ENCODE data around the gene LHX3.

The LHX3 gene

DNA sequence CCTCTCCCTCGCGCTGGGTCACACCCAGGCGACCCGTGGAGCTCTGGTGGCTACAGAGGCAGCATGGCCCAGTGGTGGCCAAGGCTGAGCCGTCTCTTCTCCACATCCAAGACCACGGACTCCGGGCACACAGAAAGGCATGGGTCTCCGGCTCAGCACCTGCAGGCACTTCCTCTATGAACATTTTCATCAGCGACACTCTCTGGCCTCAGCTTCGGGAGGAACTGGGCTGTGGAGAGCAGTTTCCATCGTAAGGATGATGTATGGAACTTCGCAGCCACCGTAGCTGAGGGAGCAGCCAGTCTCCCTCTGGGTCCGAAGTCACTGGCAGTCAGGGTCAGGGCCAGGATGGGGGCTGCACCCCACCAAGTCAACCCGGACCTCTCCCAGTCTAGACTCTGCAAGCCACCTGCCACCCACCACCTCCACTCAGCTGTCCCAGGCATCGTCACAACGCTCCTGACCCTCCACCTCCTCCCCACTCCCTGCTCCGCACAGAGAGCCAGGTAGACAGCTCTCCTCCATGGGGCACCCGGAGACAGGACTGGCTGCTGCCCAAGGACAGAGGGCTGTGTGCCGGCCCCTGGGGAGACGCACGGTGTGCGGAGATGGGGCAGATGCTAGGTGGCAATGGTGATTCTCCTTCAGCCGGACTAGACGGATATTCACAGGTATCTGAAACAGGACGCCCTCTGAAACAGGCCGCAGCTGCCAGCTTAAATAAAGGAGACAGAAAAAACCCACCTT, 31.0 kb upstream of the LHX3 start:
- no peaks in the 10 kb centered on the region for H3K9me2 ChIP-seq (replicated peaks; ENCODE audit: insufficient read depth, low read length)
- H3K4me1 ChIP-seq (ENCODE audit: low read length): peaks cover 18% of the 10 kb centered on the region
- H4K20me1 ChIP-seq (ENCODE audit: insufficient read depth, low read length): peaks cover 13% of the 10 kb centered on the region
- H3F3A ChIP-seq (ENCODE audit: insufficient read depth, low read length): peaks cover 7% of the 10 kb centered on the region; the same call in 1 of the 2 replicates
- no peak overlapping the region for H3K27ac ChIP-seq (ENCODE audit: low read length)
- no peak overlapping the region for H3K4me3 ChIP-seq (ENCODE audit: low read length)
- no peaks in the 10 kb centered on the region for H3K9me3 ChIP-seq (replicated peaks; ENCODE audit: insufficient read depth, low read length)
- H3K79me2 ChIP-seq (ENCODE audit: low read length): peaks cover 85% of the 10 kb centered on the region
- DNase-seq: no peak
- H3K36me3 ChIP-seq (replicated peaks; ENCODE audit: insufficient read depth, low read length): no peaks in the 10 kb centered on the region
- no peak for TF ChIP-seq EZH2phosphoT487 (IDR thresholded peaks at IDR 0.05; ENCODE audit: low read length)
- no peak overlapping the region for H3K4me2 ChIP-seq (ENCODE audit: low read depth, low read length)
- no peaks in the 10 kb centered on the region for H3K27me3 ChIP-seq (replicated peaks; ENCODE audit: insufficient read depth, low read length)
- H3K9ac ChIP-seq (ENCODE audit: low read length): no peak overlapping the region
- no peak overlapping the region for H2AFZ ChIP-seq (ENCODE audit: low read length)

GRCh38 chr9:136235171-136235570, 30.2 kb upstream of the LHX3 start:
- Histone ChIP-seq H3K27me3 (replicated peaks; ENCODE audit: insufficient read depth, low read length) (no peaks in the 10 kb centered on the region), H3K4me3 (ENCODE audit: low read length) (no peak overlapping the region), H3K4me2 (ENCODE audit: low read depth, low read length) (no peak overlapping the region), H3F3A (ENCODE audit: insufficient read depth, low read length) (peaks cover 4% of the 10 kb centered on the region; the same call in 1 of the 2 replicates), H3K9me2 (replicated peaks; ENCODE audit: insufficient read depth, low read length) (no peaks in the 10 kb centered on the region), H3K9me3 (replicated peaks; ENCODE audit: insufficient read depth, low read length) (no peaks in the 10 kb centered on the region), H3K36me3 (replicated peaks; ENCODE audit: insufficient read depth, low read length) (no peaks in the 10 kb centered on the region), H2AFZ (ENCODE audit: low read length) (no peak overlapping the region), H4K20me1 (ENCODE audit: insufficient read depth, low read length) (peaks cover 13% of the 10 kb centered on the region), H3K4me1 (ENCODE audit: low read length) (peaks cover 12% of the 10 kb centered on the region), H3K79me2 (ENCODE audit: low read length) (peaks cover 85% of the 10 kb centered on the region), H3K9ac (ENCODE audit: low read length) (no peak overlapping the region), H3K27ac (ENCODE audit: low read length) (no peak overlapping the region)
- no peak for DNase-seq
- TF ChIP-seq, protein P1, sequence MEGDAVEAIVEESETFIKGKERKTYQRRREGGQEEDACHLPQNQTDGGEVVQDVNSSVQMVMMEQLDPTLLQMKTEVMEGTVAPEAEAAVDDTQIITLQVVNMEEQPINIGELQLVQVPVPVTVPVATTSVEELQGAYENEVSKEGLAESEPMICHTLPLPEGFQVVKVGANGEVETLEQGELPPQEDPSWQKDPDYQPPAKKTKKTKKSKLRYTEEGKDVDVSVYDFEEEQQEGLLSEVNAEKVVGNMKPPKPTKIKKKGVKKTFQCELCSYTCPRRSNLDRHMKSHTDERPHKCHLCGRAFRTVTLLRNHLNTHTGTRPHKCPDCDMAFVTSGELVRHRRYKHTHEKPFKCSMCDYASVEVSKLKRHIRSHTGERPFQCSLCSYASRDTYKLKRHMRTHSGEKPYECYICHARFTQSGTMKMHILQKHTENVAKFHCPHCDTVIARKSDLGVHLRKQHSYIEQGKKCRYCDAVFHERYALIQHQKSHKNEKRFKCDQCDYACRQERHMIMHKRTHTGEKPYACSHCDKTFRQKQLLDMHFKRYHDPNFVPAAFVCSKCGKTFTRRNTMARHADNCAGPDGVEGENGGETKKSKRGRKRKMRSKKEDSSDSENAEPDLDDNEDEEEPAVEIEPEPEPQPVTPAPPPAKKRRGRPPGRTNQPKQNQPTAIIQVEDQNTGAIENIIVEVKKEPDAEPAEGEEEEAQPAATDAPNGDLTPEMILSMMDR (IDR thresholded peaks at IDR 0.05; ENCODE audit: low read length): no peak
- TF ChIP-seq EZH2phosphoT487 (IDR thresholded peaks at IDR 0.05; ENCODE audit: low read length) (no peak), EZH2 (optimal IDR thresholded peaks at IDR 0.05; ENCODE audit: low read depth, low read length) (no peak)

DNA sequence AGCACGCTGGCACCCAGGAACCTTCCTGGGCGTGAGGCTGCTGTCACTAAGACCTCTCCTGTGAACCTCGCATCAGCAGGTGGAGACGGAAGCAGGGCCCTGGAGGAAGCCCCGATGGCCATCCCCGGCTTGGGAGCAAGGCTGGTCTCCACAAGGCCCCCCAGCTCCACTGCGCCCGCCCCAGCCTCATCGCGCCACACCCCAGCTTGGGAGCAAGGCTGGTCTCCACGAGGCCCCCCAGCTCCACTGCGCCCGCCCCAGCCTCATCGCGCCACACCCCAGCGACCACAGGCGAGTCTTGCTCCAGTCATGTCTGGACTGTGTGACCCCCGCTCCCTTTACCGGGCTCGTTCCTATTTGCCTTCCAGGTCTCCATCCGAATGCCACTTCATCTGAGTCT, 29.7 kb upstream of the LHX3 start:
- H3K79me2 ChIP-seq (ENCODE audit: low read length): peaks cover 83% of the 10 kb centered on the region
- TF ChIP-seq EZH2phosphoT487 (IDR thresholded peaks at IDR 0.05; ENCODE audit: low read length) (no peak), EZH2 (optimal IDR thresholded peaks at IDR 0.05; ENCODE audit: low read depth, low read length) (no peak)
- TF ChIP-seq, protein P1 (IDR thresholded peaks at IDR 0.05; ENCODE audit: low read length): no peak
- H3K36me3 ChIP-seq (replicated peaks; ENCODE audit: insufficient read depth, low read length): no peaks in the 10 kb centered on the region
- no peak overlapping the region for H3K4me2 ChIP-seq (ENCODE audit: low read depth, low read length)
- H3K9me3 ChIP-seq (replicated peaks; ENCODE audit: insufficient read depth, low read length): no peaks in the 10 kb centered on the region
- no peak overlapping the region for H3K4me3 ChIP-seq (ENCODE audit: low read length)
- H3K9me2 ChIP-seq (replicated peaks; ENCODE audit: insufficient read depth, low read length): no peaks in the 10 kb centered on the region
- H3K27me3 ChIP-seq (replicated peaks; ENCODE audit: insufficient read depth, low read length): no peaks in the 10 kb centered on the region
- no peak overlapping the region for H3K9ac ChIP-seq (ENCODE audit: low read length)
- H3K27ac ChIP-seq (ENCODE audit: low read length): no peak overlapping the region
- no peak for DNase-seq
- H3F3A ChIP-seq (ENCODE audit: insufficient read depth, low read length): no peaks in the 10 kb centered on the region; the same call in 1 of the 2 replicates
- no peak overlapping the region for H2AFZ ChIP-seq (ENCODE audit: low read length)
- H4K20me1 ChIP-seq (ENCODE audit: insufficient read depth, low read length): peaks cover 10% of the 10 kb centered on the region
- H3K4me1 ChIP-seq (ENCODE audit: low read length): peaks cover 7% of the 10 kb centered on the region

DNA sequence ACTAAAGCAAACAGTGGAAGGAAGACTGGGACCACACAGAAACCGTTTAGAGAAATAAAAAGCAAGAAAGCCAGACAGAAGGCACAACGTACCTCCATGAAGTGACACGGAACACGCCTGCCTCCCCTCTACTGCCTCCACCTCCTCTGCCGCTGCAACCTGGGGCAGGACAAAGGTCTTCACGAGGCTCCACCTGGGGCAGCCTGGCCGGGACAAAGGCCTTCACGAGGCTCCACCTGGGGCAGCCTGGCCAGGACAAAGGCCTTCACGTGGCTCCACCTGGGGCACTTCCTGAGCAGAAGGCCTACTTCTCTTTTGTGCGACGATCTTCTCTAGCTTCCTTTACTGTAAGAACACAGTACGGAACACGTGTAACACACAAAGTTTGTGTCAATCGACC, 28.9 kb upstream of the LHX3 start:
- Histone ChIP-seq H4K20me1 (ENCODE audit: insufficient read depth, low read length) (peaks cover 6% of the 10 kb centered on the region; the same call in 1 of the 2 replicates), H3K4me3 (ENCODE audit: low read length) (no peak overlapping the region), H3K79me2 (ENCODE audit: low read length) (peaks cover 83% of the 10 kb centered on the region), H3K4me1 (ENCODE audit: low read length) (no peaks in the 10 kb centered on the region), H3K27ac (ENCODE audit: low read length) (no peak overlapping the region), H3K27me3 (replicated peaks; ENCODE audit: insufficient read depth, low read length) (no peaks in the 10 kb centered on the region), H3K4me2 (ENCODE audit: low read depth, low read length) (no peak overlapping the region), H3K9me3 (replicated peaks; ENCODE audit: insufficient read depth, low read length) (no peaks in the 10 kb centered on the region), H3K9me2 (replicated peaks; ENCODE audit: insufficient read depth, low read length) (no peaks in the 10 kb centered on the region), H3F3A (ENCODE audit: insufficient read depth, low read length) (no peaks in the 10 kb centered on the region), H3K9ac (ENCODE audit: low read length) (no peak overlapping the region), H3K36me3 (replicated peaks; ENCODE audit: insufficient read depth, low read length) (no peaks in the 10 kb centered on the region), H2AFZ (ENCODE audit: low read length) (no peak overlapping the region)
- no peak for DNase-seq
- TF ChIP-seq EZH2 (optimal IDR thresholded peaks at IDR 0.05; ENCODE audit: low read depth, low read length): no peak
- TF ChIP-seq EZH2phosphoT487 (IDR thresholded peaks at IDR 0.05; ENCODE audit: low read length): no peak
- TF ChIP-seq, protein P1 (IDR thresholded peaks at IDR 0.05; ENCODE audit: low read length): no peak
